GM18909 (cell line): ENCODE measurements around the gene AGO4.
"Not testable (repeated sequence)": the region's sequence is repeated elsewhere in the genome, so short reads cannot be mapped to it uniquely, and the experiment has no call there.

Source experiments
- ATAC-seq: cut with Tn5 transposase; IDR thresholded peaks from one replicate; pipeline ENCODE4 v1.9.1; 2021; ENCODE audit warnings: mild to moderate bottlenecking; ENCODE audit not compliant: unreplicated experiment, poor library complexity

Gene AGO4

DNA sequence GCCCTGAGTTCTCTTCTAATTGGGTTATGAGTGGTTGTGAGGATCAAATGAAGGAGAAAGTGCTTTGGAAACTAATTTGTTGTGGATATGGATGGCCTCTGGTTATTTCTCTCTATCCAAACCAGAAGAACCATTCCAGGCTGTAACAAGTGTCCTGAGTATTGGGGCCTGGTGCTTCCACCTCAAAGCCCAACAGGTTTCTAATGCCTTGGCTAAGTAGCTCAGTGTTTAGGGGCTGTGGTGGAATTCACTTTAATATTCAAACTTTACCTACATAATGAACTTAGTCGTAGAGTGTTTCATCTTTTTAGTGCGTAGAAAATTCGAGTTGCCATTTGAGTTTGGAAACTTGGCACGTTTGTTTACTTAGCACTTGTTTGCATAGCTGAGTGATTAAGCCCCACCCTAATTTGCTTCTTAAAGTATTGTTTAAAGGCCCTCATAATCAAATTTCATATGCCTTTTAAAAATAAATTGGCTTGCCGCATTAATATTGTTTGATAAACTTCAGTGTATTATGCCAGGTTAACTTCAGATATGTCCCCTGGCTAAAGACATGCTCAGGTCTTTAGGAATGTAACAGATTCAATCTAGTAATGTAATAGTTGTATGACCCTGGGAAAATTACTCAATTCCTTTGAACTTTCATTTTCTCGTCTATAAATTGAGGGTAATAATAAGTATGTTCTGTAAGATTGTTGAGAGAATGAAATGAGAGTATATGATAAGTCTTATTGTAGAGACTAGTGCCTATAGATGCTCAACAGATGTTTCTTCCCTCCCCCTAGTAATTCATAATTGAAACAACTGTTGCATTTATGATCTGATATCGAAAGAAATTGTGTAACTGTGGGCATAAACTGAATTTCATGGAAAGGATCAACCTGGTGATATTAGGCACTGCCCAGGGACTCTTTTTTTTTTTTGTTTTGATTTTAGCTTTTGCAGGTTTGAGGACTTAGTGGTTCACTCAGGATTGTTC is 1.6 kb downstream of the AGO4 start:
- no peak for ATAC-seq

DNA sequence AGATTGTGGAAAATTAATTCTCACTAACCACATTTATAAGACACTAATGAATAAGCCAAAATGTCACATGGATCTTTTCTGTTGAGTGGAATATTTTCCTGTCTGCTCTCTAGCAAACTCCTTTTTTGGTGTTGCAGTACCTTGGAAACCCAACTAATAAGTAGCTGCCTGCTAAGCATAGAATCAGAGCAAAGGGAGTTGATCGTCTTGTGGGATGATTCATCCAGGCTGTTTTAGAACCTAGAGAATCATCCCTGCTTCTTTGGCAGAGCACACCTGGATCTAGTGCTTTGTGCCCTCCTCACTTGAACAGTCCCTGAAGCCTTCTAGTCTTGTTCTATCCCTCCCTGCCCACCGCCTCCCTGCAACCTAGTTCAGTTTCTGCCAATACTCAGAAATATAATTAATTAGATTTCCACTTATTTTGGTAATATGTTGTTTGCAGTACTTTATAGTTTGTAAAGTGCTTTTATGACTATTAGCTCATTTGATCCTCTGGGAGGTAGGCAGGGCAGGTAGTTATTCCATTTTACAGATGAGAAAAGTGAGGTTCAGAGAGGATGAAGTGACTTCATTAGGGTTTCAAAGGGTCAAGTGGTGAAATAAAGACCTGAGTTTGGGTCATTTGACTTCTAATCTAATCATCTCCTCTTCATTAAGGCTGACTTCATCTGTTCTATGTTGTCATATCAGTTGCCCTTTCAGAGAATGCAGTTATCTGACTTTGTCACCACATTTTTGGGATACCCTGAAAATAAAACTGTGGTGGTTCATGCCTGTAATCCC is 2.5 kb downstream of the AGO4 start:
- ATAC-seq = no peak

DNA sequence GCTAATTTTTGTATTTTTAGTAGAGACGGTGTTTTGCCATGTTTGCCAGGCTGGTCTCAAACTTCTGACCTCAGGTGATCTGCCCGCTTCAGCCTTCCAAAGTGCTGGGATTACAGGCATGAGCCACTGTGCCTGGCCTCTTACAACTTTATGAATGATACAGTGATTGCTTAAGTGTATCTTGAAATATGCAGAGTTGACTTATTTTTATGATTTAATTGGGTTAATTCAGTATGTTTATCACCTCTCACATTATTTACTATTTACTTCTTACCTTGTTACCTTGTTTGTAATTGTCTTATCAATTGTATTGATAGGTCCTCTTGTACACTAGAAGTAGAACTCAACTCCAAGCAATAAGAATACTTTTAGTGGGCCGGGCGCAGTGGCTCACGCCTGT is 4.9 kb downstream of the AGO4 start:
- not testable (repeated sequence) for ATAC-seq

DNA sequence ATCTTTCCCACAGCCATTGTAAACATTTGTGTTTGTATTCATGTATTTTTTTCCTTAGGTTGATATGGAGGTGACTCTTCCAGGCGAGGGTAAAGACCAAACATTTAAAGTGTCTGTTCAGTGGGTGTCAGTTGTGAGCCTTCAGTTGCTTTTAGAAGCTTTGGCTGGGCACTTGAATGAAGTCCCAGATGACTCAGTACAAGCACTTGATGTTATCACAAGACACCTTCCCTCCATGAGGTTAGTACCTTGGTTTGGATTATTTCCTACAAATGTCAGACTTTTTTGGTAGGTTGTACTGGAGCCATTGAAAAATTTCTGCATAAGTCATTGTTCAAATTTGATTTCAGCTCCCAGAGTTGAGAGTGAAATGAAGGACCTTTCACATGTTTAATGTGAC is 17.4 kb downstream of the AGO4 start:
- ATAC-seq = no peak

DNA sequence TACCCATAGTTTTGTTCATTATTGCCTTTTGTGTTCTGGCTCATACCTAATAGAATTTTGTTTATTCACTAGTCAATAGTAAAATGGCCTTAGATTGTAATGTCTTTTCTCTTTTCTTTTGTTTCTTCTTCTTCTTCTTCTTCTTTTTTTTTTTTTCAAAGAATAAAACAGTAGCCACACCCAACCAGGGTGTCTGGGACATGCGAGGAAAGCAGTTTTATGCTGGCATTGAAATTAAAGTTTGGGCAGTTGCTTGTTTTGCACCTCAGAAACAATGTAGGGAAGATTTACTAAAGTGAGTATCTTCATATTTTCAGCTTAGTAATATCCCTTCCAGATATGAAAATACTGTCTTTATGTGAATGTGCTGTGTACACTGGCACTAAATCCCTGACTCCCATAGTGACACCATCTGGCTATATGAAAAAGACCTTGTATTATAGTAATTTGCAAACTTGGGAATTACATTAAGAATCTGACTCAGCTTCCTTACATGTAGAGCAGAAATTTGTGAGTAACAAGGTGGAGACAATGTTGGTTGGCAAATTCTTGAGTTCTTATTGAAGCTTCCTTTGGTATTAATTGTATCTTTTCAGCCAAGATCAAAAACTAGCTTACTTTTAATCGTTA is 24.6 kb downstream of the AGO4 start:
- no peak for ATAC-seq

DNA sequence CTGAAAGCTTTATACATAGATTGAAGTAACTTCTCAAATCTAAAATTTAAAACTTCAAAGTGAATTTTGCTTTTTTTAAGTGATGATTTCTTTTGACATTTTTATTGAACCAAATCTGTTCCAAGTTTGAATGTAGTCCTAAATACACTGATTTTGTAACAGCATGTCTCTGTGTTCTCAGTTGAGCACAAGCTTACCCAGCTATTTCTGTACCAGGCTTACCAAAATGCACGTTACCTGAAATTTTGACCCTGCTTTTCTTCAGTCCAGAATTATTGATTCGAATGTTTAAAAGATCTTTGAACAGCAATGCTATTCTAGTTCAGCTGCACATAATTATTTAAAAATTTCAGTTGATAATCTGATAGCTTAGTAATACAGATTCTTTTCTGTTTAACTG is 25.6 kb downstream of the AGO4 start:
- no peak for ATAC-seq

DNA sequence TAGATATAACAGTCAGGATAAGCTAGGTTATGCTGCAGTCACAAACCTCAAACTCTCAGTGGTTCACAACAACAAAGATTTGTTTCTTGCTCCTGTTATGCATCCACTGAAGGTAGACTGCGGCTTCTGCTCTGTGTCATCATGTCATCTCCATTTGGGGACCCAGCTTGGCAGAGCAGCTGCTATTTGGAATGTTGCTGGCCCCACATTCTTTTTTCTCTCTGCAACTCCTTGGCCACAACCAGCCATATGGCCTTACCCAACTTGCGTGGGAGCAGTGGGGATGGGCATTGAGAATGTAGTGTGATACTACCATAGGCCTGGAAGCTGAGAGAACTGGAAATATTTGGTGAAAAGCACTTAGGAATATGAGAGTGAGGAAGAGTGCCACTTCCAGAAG is 26.4 kb downstream of the AGO4 start:
- ATAC-seq = no peak

DNA sequence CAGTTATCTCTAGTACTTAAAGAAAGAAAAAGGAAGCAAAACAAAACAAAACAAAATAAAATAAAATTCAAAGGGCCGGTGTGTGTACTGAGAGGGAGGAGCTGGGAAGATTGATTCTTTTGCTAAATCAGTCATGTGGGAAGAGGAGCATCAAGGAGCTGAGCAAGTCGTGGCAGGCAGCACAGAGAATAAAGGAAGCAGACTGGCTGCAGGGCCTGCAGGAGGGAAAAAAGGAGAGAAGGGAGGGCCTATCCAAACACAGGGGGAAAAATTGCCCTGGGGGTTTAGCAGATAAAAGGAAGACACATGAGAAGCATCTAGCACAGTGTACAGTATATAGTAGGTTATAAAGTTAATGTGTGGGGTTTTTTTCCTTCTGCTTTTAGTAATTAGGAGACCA is 27.6 kb downstream of the AGO4 start:
- ATAC-seq = no peak

DNA sequence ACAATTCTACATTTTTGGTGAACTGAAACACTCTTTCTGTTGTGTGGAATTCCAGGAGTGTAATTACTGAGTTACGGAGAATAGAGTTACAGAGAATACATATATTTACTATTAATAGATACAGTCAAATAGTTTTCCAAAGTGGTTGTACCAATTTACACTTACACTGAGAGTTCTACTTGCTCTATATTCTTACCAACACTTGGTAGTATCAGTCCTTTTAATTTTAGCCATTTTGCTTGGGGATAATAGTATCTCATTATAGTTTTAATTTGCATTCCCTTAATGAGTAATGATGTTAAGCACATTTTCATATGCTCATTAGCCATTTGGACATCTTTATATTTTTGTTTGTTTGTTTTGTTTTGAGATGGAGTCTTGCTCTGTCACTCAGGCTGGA is 28.9 kb downstream of the AGO4 start:
- no peak for ATAC-seq

DNA sequence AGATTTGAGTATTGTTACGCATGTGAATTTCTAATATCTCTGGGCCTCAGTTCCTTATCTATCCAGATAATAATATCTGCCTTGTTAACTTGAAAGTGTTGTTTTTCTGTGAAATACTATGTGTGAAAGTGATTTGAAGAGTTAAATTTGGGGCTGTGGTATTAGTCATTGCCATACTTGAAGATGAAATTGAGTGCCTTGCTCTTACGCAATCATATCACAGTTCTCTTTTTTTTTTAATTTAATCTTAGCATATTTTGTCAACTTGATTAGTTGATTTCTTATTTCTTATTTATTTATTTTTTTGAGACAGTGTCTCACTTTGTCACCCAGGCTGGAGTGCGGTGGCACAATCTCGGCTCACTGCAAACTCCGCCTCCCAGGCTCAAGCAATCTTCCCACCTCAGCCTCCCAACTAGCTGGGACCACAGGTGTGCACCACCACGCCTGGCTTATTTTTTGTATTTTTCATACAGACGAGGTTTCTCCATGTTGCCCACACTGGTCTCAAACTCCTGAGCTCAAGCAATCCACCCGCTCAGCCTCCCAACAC is 31.0 kb downstream of the AGO4 start:
- ATAC-seq = no peak

DNA sequence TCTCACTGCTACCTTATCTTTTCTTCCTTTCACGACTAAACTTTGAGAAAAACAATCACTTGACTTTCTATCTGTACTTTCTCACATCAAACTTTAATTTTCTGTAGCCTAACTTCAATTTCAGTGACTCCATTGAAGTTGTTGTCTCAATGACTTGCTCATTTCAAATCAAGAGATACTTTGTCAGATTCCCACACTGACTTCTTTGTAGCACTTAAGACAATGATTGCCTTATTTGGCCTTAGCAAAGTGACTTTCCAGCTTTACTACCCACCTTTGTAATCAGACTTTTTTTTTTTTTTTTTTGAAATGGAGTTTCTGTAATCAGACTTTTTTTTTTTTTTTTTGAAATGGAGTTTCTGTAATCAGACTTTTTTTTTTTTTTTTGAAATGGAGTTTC is 37.0 kb downstream of the AGO4 start:
- ATAC-seq = no peak

DNA sequence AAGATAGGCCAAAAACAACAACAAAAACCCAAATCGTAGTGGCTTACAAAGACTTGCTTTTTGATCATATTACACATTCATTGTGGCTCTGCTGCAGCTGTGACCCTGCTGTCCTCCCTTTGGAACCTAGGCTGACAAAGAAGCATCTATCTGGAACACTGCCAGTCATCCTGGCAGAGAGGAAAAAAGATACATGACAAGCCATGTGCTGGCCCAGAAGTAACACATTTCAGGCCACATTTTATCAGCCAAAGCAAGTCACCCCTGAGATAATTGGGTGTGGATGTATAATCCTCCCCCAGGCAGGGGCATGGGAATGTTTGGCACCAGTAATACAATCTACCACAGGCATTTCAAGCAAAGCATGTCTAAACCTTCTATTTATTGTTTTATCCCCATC is 38.0 kb downstream of the AGO4 start:
- no peak for ATAC-seq

DNA sequence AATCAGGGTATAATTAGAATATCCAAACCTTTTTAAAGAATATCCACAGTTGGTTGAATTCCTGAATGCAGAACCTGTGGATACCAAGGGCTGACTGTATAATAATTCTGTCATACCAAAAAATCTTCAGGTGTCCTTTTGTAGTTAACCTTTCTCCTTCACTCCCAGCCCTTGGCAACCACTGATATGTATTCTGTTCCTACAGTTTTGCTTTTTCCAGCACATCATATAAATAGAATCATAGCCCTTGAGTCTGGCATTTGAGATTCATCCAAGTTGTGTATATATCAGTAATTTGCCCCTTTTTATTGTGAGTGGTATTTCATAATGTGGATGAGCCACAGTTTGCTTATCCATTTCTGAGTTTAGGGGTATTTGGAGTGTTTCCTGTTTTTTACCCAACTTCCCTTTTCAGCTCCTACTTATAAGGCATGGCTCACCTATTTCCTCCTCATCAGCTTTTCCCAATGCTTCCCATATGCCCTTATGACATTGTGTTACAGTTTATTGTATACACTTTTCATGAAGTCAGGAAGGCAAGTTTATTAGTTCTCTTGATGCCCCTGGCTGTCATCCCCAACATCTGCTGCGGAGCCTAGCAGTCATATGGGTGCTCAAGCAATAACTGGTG is 40.2 kb downstream of the AGO4 start:
- no peak for ATAC-seq

DNA sequence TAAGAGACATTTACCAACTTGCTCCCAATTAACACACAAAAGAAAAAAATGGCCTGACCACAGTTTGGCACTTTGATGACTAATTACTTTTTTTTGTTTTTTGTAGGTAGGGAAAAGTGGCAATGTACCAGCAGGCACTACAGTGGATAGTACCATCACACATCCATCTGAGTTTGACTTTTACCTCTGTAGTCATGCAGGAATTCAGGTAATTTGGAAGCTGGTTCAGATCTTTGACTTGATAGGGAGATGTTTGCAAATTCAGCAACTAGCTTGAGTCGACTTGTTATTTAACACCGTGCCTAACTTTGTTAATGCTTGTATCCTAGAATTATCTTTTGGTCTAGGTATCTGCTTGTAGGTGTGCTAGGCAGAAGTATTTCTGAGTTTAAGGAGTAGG is 42.2 kb downstream of the AGO4 start:
- ATAC-seq = no peak

DNA sequence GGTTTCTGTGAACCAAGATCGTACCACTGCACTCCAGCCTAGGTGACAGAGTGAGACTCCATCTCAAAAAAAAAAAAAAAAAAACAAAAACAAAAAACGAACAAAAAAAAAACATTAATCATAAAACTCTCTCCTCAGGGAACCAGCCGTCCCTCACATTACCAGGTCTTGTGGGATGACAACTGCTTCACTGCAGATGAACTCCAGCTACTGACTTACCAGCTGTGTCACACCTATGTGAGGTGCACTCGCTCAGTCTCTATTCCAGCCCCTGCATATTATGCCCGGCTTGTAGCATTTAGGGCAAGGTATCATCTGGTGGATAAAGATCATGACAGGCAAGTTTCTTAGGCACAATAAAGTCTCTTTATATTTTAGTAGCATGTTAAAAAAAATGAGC is 42.9 kb downstream of the AGO4 start:
- no peak for ATAC-seq

DNA sequence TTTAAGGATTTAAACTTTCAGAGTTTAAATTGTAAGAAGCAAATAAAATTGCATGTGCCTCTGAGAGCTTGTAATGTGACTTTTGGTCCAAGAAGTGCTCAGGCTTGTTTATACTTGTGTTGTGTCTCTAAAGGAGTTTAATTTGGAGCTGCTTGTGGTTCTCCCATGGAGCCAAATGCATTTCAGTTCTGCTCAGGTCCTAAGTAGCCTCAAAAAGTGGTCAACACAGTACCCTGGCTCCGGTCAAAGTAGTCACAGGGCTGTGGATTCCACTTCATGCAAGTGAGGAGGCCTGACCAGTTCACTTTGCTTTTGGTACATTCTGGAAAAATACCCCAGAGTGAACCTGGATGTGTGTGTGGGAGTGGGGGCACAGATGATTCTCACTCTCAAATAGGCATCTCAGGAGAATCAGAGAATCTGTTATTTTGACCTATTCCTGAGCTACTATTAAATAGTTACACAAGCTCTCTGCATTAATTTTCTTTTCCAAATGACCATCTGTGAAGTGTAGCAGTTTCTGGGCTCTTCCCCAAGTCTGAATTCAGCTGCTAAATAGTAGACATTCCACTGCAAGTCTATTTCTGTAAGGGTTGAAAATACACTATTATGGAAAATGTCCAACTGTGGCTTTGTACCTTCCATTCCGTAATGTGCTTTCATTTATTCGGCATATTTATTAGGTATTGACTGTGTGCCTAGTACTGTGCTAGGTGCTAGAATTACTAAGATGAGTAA is 43.5 kb downstream of the AGO4 start:
- no peak for ATAC-seq

DNA sequence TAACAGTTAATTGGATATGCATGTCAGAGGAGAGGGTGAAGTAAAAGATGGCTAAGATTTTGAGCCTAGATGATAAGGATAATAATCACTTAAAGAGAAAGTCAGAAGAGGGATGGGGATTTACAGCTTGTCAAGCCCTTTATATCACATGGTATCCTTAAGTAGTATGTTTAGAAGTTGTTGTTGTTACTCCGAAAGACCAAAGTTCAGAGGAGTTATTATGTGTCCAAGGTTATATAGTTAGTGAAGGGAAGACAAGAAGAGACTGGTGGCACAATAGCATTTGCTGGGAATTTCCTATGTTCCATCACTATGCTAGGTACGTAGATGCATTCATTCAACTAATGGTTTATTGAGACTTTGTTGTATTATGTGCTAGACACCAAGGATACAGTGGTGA is 44.4 kb downstream of the AGO4 start:
- ATAC-seq = no peak

DNA sequence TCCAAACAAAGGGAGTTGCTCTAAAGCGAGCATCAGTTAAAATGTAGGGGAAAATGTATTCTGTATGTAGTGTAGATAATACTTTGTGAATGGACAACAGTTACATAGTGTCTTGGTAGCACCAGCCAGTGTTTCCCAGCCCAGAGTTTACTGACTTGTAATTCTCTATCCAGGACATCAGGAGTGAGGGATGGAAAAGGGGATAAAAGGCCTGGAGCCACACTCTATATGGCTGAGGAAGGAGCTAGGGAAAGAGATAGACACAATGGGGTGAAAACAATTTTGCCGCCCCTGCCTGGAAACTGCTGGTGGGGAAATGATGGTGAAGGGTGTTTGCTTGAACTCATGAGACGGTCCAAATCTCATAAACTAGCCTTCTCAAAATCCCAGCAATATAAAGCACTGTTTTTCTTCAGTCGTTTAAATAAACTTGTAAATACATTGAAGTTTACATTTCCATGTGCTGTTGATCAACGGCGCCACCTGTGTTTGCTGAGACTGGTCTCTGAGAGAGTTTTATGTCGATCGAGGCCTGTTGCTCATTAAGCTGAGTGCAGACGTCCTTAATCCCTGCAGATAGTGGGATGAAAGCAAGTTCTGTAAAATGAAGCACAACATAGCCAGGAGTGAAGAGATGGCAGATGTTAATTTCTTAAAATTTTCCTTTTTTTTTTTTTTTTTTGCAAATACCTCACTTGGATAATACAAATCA is 47.3 kb downstream of the AGO4 start:
- no peak for ATAC-seq

DNA sequence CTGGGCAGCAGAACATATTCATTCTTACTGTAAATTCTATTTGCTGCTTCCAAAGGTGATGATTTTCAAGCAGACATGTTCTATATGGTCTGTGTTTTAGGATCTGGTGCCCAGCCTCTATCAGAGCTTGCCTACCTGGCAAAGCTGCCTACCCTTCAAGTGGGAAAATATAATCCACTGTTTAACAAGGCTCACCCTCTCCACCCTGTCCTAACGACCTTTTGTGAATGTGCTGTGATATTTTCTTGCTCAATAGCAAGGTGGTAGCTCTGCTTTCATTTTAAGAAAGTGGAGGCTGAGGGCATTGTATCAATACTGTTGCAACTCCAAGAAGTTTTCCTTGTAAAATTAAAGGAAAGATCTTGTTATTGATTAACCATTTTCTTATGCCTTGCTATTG is 49.1 kb downstream of the AGO4 start:
- no peak for ATAC-seq
